ENCODE results near the gene MEI4.

MEI4 gene

DNA sequence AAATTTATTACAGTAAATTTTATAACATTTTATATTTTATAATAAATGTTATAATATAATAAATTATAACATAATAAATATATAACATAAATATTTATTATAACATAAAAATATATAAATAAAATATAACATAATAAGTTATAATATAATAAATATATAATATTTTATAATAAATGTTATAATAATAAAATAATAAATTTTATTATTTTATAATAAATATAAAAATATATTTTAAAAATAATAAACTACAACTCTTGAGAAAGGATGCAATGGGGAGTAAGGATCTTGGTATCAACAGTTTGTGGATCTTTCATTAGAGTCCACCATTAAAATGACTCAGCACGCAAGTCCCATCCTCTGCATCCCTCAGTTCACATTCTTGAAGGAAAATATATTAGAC is 312.6 kb downstream of the MEI4 start:
- DNase-seq (ENCODE audit: low read depth in 2 of 2): no peak

DNA sequence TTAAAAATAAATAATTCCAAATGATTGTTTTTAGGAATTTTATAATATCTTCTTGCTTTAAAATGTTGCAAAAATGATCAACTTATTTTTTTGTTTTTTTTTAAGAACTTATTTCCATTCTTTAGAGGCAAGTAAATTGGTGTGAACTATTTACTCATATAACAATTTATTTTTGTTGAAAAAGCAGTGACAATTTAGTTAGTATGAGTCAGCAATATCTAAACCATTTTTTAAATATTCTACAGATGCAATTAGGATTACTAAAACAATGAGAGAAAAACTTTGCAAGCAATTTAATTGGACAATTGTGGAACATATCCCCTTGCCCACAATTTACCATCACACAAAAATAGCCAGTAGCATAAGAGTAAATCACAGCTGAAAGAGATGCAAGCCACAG is 319.5 kb downstream of the MEI4 start:
- DNase-seq (ENCODE audit: low read depth in 2 of 2): no peak

Measured in stimulated activated CD8-positive, alpha-beta memory T cell treated with anti-CD3 and anti-CD28 coated beads, Interleukin-2, amount 100 ng/mL, for 48 hours (primary cell).